ENCODE results near the gene VWDE.
"Not testable (repeated sequence)": the region's sequence is repeated elsewhere in the genome, so short reads cannot be mapped to it uniquely, and the experiment has no call there.

VWDE gene

DNA sequence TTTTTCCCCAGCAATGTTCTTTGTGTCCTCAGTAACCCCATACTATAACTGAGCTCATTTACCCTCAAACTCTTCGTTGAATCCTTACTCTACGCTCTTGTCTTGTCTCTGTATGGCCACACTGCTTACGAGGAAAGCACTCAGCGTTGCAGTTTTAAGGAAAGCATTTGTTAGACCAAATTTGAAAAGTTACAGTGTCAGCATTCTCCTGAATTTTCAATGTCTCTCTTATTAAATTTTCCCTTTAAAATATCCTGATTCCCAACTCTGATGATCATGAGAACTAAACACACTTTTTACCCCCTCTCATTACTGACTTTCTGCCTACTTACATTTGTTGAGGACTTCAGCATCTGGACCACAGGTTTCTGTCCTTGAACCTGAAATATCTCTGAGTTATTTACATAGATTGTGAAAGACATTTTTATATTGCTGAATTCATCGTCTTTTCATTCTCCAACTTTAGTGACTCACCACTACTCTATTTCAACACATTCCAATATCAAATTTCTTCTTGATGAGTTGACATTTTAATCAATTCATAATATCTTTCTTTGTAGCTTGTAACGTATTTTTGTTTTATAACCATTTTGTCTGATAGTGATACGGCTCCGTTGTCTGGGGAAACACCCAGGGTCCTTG lies 19.8 kb upstream of the VWDE start:
- Histone ChIP-seq H3K4me1 (ENCODE audit: control insufficient read depth, insufficient read depth, low read length) (peaks cover 23% of the 10 kb centered on the region), H3K9me3 (ENCODE audit: control insufficient read depth, insufficient read depth, low read length) (peaks cover 4% of the 10 kb centered on the region), H3K36me3 (ENCODE audit: control insufficient read depth, insufficient read depth, low read length) (no peaks in the 10 kb centered on the region), H3K27me3 (ENCODE audit: control insufficient read depth, insufficient read depth, low read length) (no peaks in the 10 kb centered on the region), H3K9ac (ENCODE audit: low read depth, low read length) (peak overlapping the region; percentile 13), H3K4me3 (ENCODE audit: low read depth, low read length) (peak overlapping the region; percentile 26)

GRCh38 chr7:12422554-12423320 lies 19.1 kb upstream of the VWDE start:
- Histone ChIP-seq H3K36me3 (ENCODE audit: control insufficient read depth, insufficient read depth, low read length) (no peaks in the 10 kb centered on the region), H3K9me3 (ENCODE audit: control insufficient read depth, insufficient read depth, low read length) (peaks cover 4% of the 10 kb centered on the region), H3K27me3 (ENCODE audit: control insufficient read depth, insufficient read depth, low read length) (no peaks in the 10 kb centered on the region), H3K4me1 (ENCODE audit: control insufficient read depth, insufficient read depth, low read length) (peaks cover 23% of the 10 kb centered on the region), H3K9ac (ENCODE audit: low read depth, low read length) (no peak overlapping the region), H3K4me3 (ENCODE audit: low read depth, low read length) (no peak overlapping the region)

DNA sequence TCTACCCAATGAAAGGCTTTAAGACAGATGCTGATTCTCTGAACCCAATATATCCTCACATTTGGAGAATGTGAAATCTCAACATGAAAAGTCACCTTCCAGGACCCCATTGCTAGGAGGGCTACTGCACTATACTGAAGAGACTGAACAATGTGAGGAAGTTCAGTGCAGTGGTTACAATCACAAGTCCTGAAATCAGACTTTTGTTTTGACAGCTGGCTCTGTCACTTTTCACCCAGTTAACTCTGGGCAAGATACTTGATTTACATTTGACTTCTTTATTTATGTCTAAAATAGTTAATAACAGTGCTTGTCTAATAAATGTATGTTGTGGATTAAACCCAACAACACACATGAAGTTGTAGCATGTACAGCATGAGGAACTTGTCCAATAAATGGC lies 14.8 kb upstream of the VWDE start:
- Histone ChIP-seq H3K9me3 (ENCODE audit: control insufficient read depth, insufficient read depth, low read length) (no peaks in the 10 kb centered on the region), H3K4me3 (ENCODE audit: low read depth, low read length) (no peak overlapping the region), H3K27me3 (ENCODE audit: control insufficient read depth, insufficient read depth, low read length) (no peaks in the 10 kb centered on the region), H3K9ac (ENCODE audit: low read depth, low read length) (no peak overlapping the region), H3K36me3 (ENCODE audit: control insufficient read depth, insufficient read depth, low read length) (no peaks in the 10 kb centered on the region), H3K4me1 (ENCODE audit: control insufficient read depth, insufficient read depth, low read length) (peaks cover 11% of the 10 kb centered on the region)

- Histone ChIP-seq H3K9me3 (ENCODE audit: control insufficient read depth, insufficient read depth, low read length) (no peaks in the 10 kb centered on the region), H3K4me3 (ENCODE audit: low read depth, low read length) (no peak overlapping the region), H3K9ac (ENCODE audit: low read depth, low read length) (no peak overlapping the region), H3K4me1 (ENCODE audit: control insufficient read depth, insufficient read depth, low read length) (peaks cover 4% of the 10 kb centered on the region), H3K27me3 (ENCODE audit: control insufficient read depth, insufficient read depth, low read length) (no peaks in the 10 kb centered on the region), H3K36me3 (ENCODE audit: control insufficient read depth, insufficient read depth, low read length) (no peaks in the 10 kb centered on the region)
These were observed 11.4 kb upstream of the VWDE start for GRCh38 chr7:12415072-12415471.

- H3K9me3 ChIP-seq (ENCODE audit: control insufficient read depth, insufficient read depth, low read length) = no peaks in the 10 kb centered on the region
- H3K4me3 ChIP-seq (ENCODE audit: low read depth, low read length) = no peak overlapping the region
- no peaks in the 10 kb centered on the region for H3K27me3 ChIP-seq (ENCODE audit: control insufficient read depth, insufficient read depth, low read length)
- no peak overlapping the region for H3K9ac ChIP-seq (ENCODE audit: low read depth, low read length)
- peaks cover 8% of the 10 kb centered on the region for H3K4me1 ChIP-seq (ENCODE audit: control insufficient read depth, insufficient read depth, low read length)
- no peaks in the 10 kb centered on the region for H3K36me3 ChIP-seq (ENCODE audit: control insufficient read depth, insufficient read depth, low read length)
These were observed 8.7 kb upstream of the VWDE start for GRCh38 chr7:12412407-12412806.

DNA sequence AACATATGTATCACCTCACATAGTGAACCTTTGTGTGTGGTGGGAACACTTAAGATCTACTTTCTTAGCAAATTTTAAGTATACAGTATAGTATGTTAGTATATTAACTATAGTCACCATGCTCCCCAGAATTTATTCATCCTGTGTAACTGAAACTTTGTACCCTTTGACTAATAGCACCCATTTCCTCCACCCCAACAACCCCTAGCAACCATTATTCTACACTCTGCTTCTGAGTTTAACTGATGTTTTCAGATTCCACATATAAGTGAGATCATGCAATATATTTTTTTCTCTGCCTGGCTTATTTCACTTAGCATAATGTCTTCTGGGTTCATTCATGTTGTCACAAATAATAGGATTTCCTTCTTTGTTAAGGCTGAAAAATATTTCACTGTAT lies 6.9 kb upstream of the VWDE start:
- no peak overlapping the region for H3K4me3 ChIP-seq (ENCODE audit: low read depth, low read length)
- H3K36me3 ChIP-seq (ENCODE audit: control insufficient read depth, insufficient read depth, low read length) = no peaks in the 10 kb centered on the region
- no peaks in the 10 kb centered on the region for H3K9me3 ChIP-seq (ENCODE audit: control insufficient read depth, insufficient read depth, low read length)
- peaks cover 8% of the 10 kb centered on the region for H3K4me1 ChIP-seq (ENCODE audit: control insufficient read depth, insufficient read depth, low read length)
- H3K9ac ChIP-seq (ENCODE audit: low read depth, low read length) = no peak overlapping the region
- H3K27me3 ChIP-seq (ENCODE audit: control insufficient read depth, insufficient read depth, low read length) = no peaks in the 10 kb centered on the region

- Histone ChIP-seq H3K4me3 (ENCODE audit: low read depth, low read length) (no peak overlapping the region), H3K9me3 (ENCODE audit: control insufficient read depth, insufficient read depth, low read length) (no peaks in the 10 kb centered on the region), H3K27me3 (ENCODE audit: control insufficient read depth, insufficient read depth, low read length) (peaks cover 3% of the 10 kb centered on the region), H3K36me3 (ENCODE audit: control insufficient read depth, insufficient read depth, low read length) (no peaks in the 10 kb centered on the region), H3K4me1 (ENCODE audit: control insufficient read depth, insufficient read depth, low read length) (peaks cover 8% of the 10 kb centered on the region), H3K9ac (ENCODE audit: low read depth, low read length) (no peak overlapping the region)
These were observed 5.5 kb upstream of the VWDE start for GRCh38 chr7:12409097-12409711.

- not testable (repeated sequence) for H3K9me3 ChIP-seq (ENCODE audit: control insufficient read depth, insufficient read depth, low read length); H3K4me3 ChIP-seq (ENCODE audit: low read depth, low read length); H3K4me1 ChIP-seq (ENCODE audit: control insufficient read depth, insufficient read depth, low read length); H3K27me3 ChIP-seq (ENCODE audit: control insufficient read depth, insufficient read depth, low read length); H3K36me3 ChIP-seq (ENCODE audit: control insufficient read depth, insufficient read depth, low read length); H3K9ac ChIP-seq (ENCODE audit: low read depth, low read length)
These were observed 4.0 kb upstream of the VWDE start for GRCh38 chr7:12407652-12408051.

DNA sequence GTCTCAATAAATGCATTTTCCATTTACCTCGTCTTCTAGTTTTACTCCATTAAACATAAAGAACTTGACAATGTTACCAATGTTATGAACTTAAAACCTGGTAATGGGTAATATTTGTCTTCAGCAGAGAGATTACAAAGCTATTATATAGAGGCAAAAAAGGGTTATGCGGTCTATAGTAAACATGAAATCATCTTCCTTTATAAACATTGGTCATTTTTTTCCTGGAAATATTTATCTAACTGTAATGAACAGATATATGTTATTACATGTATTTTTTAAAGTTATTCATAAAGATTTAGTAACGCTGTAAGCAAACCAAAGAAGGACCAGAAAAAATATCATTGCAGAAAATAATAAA lies 1.3 kb downstream of the VWDE start:
- H3K27me3 ChIP-seq (ENCODE audit: control insufficient read depth, insufficient read depth, low read length) = peaks cover 5% of the 10 kb centered on the region
- no peak overlapping the region for H3K9ac ChIP-seq (ENCODE audit: low read depth, low read length)
- peak overlapping the region; percentile 96 for H3K4me3 ChIP-seq (ENCODE audit: low read depth, low read length)
- H3K4me1 ChIP-seq (ENCODE audit: control insufficient read depth, insufficient read depth, low read length) = peaks cover 6% of the 10 kb centered on the region
- no peaks in the 10 kb centered on the region for H3K9me3 ChIP-seq (ENCODE audit: control insufficient read depth, insufficient read depth, low read length)
- no peaks in the 10 kb centered on the region for H3K36me3 ChIP-seq (ENCODE audit: control insufficient read depth, insufficient read depth, low read length)

- peak overlapping the region; percentile 96 for H3K4me3 ChIP-seq (ENCODE audit: low read depth, low read length)
- H3K4me1 ChIP-seq (ENCODE audit: control insufficient read depth, insufficient read depth, low read length) = peaks cover 6% of the 10 kb centered on the region
- H3K27me3 ChIP-seq (ENCODE audit: control insufficient read depth, insufficient read depth, low read length) = peaks cover 5% of the 10 kb centered on the region
- H3K9me3 ChIP-seq (ENCODE audit: control insufficient read depth, insufficient read depth, low read length) = no peaks in the 10 kb centered on the region
- no peak overlapping the region for H3K9ac ChIP-seq (ENCODE audit: low read depth, low read length)
- H3K36me3 ChIP-seq (ENCODE audit: control insufficient read depth, insufficient read depth, low read length) = no peaks in the 10 kb centered on the region
These were observed 1.9 kb downstream of the VWDE start for GRCh38 chr7:12401538-12402364.

GRCh38 chr7:12398186-12398585 lies 5.5 kb downstream of the VWDE start:
- no peaks in the 10 kb centered on the region for H3K9me3 ChIP-seq (ENCODE audit: control insufficient read depth, insufficient read depth, low read length)
- H3K9ac ChIP-seq (ENCODE audit: low read depth, low read length) = no peak overlapping the region
- H3K27me3 ChIP-seq (ENCODE audit: control insufficient read depth, insufficient read depth, low read length) = no peaks in the 10 kb centered on the region
- peaks cover 14% of the 10 kb centered on the region for H3K4me1 ChIP-seq (ENCODE audit: control insufficient read depth, insufficient read depth, low read length)
- H3K36me3 ChIP-seq (ENCODE audit: control insufficient read depth, insufficient read depth, low read length) = no peaks in the 10 kb centered on the region
- H3K4me3 ChIP-seq (ENCODE audit: low read depth, low read length) = no peak overlapping the region
